OCI-LY3 (cell line): ENCODE results near the gene HNF1B.

Experiments
- EZH2phosphoT487 ChIP-seq: fragments of 200-600 bp; shearing (Covaris generic); IDR thresholded peaks from 2 replicates; pipeline ENCODE4 v1.6.1; 2018; ENCODE audit warnings: antibody characterized with exemption, mixed run types, low read depth
- TF ChIP-seq, protein P1 (sequence below): fragments of 200-600, 300-600 bp; sonication (generic); IDR thresholded peaks from 2 replicates; pipeline ENCODE4 v1.5.1; 2014; ENCODE audit warnings: antibody characterized with exemption, low read length, low read depth

DNA sequence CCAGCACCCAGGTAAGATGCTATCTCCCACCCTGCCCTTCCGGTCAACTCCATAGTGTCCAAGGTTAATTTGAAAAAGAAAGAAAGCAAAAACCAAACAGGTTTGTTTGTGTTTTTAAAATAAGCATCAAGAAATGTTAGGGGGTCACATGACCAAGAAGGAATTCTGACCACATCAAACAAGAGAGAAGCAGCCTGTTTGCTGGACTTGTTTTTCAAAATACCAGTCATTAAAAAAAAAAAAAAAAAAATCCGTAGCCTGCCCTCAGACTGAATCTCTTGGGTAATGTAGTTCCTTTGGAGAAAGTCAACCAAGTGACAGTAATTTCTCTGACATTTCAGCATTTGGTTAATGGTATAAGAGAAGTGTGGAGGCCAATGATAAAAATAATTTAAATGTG is 38.4 kb downstream of the HNF1B start:
- TF ChIP-seq, protein P1, sequence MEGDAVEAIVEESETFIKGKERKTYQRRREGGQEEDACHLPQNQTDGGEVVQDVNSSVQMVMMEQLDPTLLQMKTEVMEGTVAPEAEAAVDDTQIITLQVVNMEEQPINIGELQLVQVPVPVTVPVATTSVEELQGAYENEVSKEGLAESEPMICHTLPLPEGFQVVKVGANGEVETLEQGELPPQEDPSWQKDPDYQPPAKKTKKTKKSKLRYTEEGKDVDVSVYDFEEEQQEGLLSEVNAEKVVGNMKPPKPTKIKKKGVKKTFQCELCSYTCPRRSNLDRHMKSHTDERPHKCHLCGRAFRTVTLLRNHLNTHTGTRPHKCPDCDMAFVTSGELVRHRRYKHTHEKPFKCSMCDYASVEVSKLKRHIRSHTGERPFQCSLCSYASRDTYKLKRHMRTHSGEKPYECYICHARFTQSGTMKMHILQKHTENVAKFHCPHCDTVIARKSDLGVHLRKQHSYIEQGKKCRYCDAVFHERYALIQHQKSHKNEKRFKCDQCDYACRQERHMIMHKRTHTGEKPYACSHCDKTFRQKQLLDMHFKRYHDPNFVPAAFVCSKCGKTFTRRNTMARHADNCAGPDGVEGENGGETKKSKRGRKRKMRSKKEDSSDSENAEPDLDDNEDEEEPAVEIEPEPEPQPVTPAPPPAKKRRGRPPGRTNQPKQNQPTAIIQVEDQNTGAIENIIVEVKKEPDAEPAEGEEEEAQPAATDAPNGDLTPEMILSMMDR, result no peak
- no peak for TF ChIP-seq EZH2phosphoT487
